Measurements from ENCODE around the gene ITGB1.
A peak's percentile ranks its signal among the peaks of the same experiment; 100 is the strongest.

The ITGB1 gene

GRCh38 chr10:32959006-32959920 lies 1.2 kb upstream of the ITGB1 start:
- DNase-seq (ENCODE audit: low read depth): no peak
- no peak for TF ChIP-seq CTCF (IDR thresholded peaks at IDR 0.05; ENCODE audit: control insufficient read depth, extremely low read depth, insufficient read depth)
- H3K4me3 ChIP-seq (ENCODE audit: low read depth, low read length): peak overlapping the region; percentile 88

- peak overlapping the region; percentile 88 for H3K4me3 ChIP-seq (ENCODE audit: low read depth, low read length)
- DNase-seq (ENCODE audit: low read depth): no peak
- no peak for TF ChIP-seq CTCF (IDR thresholded peaks at IDR 0.05; ENCODE audit: control insufficient read depth, extremely low read depth, insufficient read depth)
Measured at GRCh38 chr10:32957341-32958084, 517 bp downstream of the ITGB1 start.

- H3K4me3 ChIP-seq (ENCODE audit: low read depth, low read length): peak overlapping the region; percentile 88
- DNase-seq (ENCODE audit: low read depth): no peak
- TF ChIP-seq CTCF (IDR thresholded peaks at IDR 0.05; ENCODE audit: control insufficient read depth, extremely low read depth, insufficient read depth): no peak
Measured at GRCh38 chr10:32956365-32957197, 1.4 kb downstream of the ITGB1 start.

- H3K4me3 ChIP-seq (ENCODE audit: low read depth, low read length): peak overlapping the region; percentile 88
- DNase-seq (ENCODE audit: low read depth): no peak
- TF ChIP-seq CTCF (IDR thresholded peaks at IDR 0.05; ENCODE audit: control insufficient read depth, extremely low read depth, insufficient read depth): no peak
Measured at GRCh38 chr10:32955790-32956189, 2.2 kb downstream of the ITGB1 start.

- TF ChIP-seq CTCF (IDR thresholded peaks at IDR 0.05; ENCODE audit: control insufficient read depth, extremely low read depth, insufficient read depth): no peak
- DNase-seq (ENCODE audit: low read depth): peak; percentile 59
- H3K4me3 ChIP-seq (ENCODE audit: low read depth, low read length): peak overlapping the region; percentile 88
Measured at GRCh38 chr10:32955299-32955772, 2.7 kb downstream of the ITGB1 start.

- no peak for TF ChIP-seq CTCF (IDR thresholded peaks at IDR 0.05; ENCODE audit: control insufficient read depth, extremely low read depth, insufficient read depth)
- peak overlapping the region; percentile 88 for H3K4me3 ChIP-seq (ENCODE audit: low read depth, low read length)
- no peak for DNase-seq (ENCODE audit: low read depth)
Measured at GRCh38 chr10:32954545-32955298, 3.3 kb downstream of the ITGB1 start.

Measured in LNCaP clone FGC (cell line).